ENCODE data around the gene INPP5A. TPM values are rescaled to one million over a fixed set of nuclear protein-coding genes. Genes with fewer than 3 reads are reported as not detected.
"Not testable (repeated sequence)": the region's sequence is repeated elsewhere in the genome, so short reads cannot be mapped to it uniquely, and the experiment has no call there.

Gene INPP5A
- total RNA-seq, 1 donor from 2014 or later = 29.3 TPM

DNA sequence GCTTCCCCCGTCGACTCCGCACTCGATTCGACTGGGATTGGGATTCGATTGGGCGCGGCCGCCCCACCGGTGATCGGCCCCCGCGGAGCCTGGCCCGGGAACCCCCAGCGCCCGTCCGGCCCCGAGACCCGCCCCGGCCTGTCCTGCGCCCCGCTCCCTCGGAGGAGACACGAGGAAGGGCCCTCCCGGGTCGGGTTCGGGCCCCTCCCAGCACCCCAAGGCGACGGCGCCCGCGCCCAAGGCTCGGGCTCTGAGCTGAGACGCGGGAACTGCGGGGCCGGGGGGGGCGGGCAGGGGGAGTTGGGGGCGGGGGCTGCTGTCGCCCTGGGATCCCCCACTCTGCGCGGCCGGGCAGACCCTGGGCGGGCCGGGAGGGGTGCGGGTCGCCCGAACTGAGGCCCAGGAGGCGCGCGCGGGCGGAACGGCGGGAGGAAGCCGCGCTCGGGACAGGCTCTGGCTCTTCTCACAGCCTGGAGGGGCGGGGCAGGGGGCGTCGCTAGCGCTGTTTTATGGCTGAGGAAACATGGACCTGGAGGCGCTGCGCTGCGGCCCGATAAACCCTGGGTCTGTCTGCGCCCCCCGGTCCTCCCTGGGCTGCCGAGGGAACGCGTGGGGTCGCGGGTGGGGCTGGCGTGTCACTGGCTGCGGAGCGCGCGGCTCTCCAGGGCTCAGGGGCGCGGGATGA, 250.1 kb downstream of the INPP5A start:
- DNase-seq = no peak

- no peak for DNase-seq
Measured at GRCh38 chr10:132788180-132788830, 250.7 kb downstream of the INPP5A start.

GRCh38 chr10:132788831-132789219, 251.2 kb downstream of the INPP5A start:
- DNase-seq = no peak

GRCh38 chr10:132789659-132790148, 252.1 kb downstream of the INPP5A start:
- DNase-seq = no peak

GRCh38 chr10:132790470-132790869, 252.9 kb downstream of the INPP5A start:
- DNase-seq = no peak

GRCh38 chr10:132790934-132791829, 253.6 kb downstream of the INPP5A start:
- DNase-seq = no peak

DNA sequence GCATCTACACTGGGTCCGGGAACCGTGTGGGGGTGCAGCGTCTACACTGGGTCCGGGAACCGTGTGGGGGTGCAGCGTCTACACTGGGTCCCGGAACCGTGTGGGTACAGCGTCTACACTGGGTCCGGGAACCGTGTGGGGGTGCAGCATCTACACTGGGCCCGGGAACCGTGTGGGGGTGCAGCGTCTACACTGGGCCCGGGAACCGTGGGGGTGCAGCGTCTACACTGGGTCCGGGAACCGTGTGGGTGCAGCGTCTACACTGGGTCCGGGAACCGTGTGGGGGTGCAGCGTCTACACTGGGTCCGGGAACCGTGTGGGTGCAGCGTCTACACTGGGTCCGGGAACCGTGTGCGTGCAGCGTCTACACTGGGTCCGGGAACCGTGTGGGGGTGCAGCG, 254.5 kb downstream of the INPP5A start:
- DNase-seq = not testable (repeated sequence)

DNA sequence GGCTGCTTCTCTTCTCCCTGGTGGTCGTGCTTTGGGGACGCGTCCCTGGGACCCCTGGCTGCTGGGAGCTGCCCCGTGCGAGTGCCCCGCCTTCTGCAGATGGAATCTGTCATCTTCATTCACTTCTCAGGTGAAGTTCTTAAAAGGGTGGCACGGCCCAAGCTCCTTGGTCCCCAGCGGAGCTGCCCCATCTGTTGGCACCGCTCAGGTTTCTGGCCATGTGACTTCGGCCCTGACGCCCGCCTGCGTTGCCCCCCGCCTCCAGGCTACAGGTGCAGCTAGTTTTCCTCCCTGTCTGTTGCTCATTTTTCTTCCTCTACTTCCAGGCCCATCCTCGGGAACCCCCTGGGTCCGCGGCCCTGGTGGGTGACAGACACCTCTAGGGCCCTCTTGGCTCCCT, 255.2 kb downstream of the INPP5A start:
- DNase-seq = no peak

GRCh38 chr10:132793213-132793612, 255.6 kb downstream of the INPP5A start:
- DNase-seq = no peak

GRCh38 chr10:132793871-132794849, 256.6 kb downstream of the INPP5A start:
- DNase-seq = no peak

DNA sequence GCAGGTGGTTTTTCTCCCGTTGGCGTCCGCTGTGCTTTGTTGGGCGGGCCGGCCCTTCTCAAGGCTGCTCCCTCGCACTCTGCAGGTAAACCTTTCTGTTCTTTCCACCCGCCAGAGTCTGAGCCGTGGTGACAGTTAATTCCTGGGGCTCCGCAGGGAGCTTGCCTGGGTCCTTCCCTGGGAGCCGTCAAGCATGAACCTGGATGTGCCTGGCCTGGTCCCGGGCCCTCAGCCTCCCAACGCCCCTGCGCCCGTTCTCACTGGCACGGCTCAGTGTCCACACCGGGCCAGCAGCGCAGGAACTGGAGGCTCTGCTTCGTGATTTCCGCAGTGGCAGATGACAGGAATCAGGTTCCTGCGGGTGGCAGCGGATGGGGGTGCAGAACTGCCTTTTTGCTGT, 259.3 kb downstream of the INPP5A start:
- DNase-seq = no peak

GRCh38 chr10:132797986-132798385, 260.4 kb downstream of the INPP5A start:
- DNase-seq = not testable (repeated sequence)

DNA sequence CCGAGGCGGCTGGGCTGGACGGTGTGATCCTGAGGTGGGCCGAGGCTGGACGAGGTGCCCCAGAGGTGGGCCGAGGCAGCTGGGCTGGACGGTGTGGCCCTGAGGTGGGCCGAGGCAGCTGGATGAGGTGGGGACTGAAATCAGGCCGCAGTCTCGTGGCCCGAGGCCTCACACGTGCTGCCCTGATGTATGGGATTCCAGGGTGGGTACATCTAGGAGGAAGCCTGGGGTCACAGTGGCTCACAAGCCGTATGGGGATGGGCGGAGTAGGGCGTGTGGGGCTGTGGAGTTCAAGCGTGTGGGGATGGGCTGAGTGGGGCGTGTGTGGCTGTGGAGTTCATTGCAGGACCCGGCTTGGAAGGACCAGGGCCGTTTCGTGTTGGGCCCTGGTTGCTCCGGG, 260.8 kb downstream of the INPP5A start:
- DNase-seq = no peak

- no peak for DNase-seq
Measured at GRCh38 chr10:132798876-132799275, 261.3 kb downstream of the INPP5A start.

DNA sequence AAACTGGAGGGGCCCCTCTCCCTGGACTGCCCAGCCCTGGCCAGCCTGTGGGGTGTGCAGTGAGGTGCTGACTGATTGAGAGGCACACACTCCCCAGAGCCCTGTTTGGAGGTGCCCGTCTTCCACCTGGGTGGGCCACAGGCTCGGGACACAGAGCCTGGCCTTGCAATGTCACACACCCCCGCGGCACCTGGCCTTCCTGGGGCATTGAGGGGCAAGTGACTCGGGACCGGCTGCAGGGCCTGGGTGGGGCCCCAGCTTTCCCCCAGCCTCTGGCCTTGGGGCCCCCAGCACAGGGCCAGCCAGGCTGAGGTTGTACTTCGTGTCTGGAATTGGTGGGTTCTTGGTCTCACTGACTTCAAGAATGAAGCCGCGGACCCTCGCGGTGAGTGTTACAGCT, 262.3 kb downstream of the INPP5A start:
- DNase-seq = no peak

- DNase-seq = no peak
Measured at GRCh38 chr10:132802048-132802447, 264.5 kb downstream of the INPP5A start.

DNA sequence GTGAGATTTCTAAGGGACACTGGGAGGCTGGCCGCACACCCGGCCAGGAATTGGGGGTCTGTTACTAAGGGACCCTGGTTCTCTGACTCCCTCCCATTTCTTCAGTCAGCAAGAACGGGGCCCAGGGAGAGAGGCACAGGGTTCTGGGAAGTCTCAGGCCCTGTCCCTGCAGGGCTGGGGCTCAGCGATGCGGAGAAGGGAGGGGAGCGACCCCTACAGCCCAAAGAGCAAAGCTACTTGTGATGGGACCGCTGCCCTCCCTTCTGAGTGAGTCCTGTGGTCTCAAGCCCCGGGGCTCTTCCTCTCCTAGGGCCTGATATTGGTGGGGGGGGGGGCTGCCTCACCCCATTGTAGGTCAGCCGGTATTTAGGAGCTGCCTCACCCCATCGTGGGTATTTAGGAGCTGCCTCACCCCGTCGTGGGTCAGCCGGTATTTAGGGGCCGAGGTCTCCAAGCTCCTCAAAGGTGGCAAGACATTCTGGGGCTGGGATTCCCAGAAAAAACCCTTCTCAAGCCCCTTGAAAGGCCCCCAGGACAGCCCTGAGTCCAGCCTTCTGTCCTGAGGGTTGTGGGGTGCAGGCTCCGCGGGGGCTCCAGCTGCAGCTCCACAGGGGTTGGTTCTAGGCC, 265.2 kb downstream of the INPP5A start:
- no peak for DNase-seq

- DNase-seq = no peak
Measured at GRCh38 chr10:132803416-132804210, 266.0 kb downstream of the INPP5A start.

DNA sequence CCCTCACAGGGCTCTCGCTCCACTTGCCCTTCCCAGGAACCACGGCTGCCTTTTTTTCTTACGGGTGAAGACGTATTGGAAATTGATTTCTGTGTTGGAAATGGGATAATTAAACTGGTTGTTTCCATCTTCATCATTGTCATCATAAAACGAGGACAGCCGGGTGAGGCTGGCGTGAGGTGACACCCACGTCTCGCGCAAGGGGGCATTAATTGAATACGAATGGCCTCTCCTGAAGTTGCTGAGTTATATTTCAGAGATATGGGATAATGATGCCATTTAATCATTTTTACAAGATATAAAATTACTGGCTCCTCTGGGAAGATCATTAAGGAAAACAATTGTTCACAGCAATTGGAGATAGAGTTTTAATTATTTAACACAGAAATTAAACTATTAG, 266.7 kb downstream of the INPP5A start:
- DNase-seq = no peak

DNA sequence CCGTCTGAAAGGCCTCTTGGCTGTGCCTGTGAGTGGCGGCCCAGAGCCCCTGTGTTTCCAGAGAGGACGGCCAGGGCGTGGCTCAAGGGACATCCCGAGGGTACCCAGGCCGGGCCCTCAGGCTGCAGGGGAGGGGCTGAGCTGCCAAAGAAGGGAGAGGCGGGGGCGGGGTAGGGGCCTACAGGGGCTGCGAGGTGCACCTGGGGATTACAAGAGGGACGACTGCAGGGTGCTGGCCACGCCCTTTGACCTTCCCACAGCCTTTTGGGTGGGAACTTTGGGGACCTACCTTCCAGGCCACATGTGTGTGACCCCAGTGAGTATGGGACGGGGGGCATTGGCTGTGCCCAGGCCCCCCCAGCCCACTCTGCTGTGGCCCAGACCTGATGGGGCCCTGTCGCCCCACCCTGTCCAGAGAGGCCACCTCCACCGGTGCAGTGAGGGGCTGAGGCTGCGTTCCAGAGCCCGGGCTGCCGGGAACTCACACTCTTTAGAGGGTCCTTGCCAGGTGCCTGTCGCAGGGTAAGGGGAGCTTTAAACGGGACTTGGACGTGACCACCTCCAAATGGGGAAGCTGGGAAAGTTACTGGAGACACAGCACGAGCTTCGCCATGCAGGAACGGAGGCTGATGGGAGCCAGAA, 267.3 kb downstream of the INPP5A start:
- DNase-seq = no peak

Data from occipital lobe (tissue), 2 donors.